HepG2 (cell line): ENCODE measurements around the gene FAM120B. TPM values are rescaled to one million over a fixed set of nuclear protein-coding genes. Genes with fewer than 3 reads are reported as not detected.

Source experiments
- BCLAF1 ChIP-seq: fragments of 450-650 bp; IDR thresholded peaks from 2 replicates; pipeline ENCODE4 v1.6.1; 2017; ENCODE audit warnings: mild to moderate bottlenecking
- BRD4 ChIP-seq: sonication (generic); formaldehyde crosslinking; IDR thresholded peaks from 2 replicates; pipeline ENCODE4 v1.4.0; 2020; ENCODE audit warnings: missing genetic modification reagents
- MBD4 ChIP-seq: IDR thresholded peaks from 2 replicates; pipeline ENCODE4 v1.6.1; 2012; ENCODE audit warnings: low read length, inconsistent platforms, borderline replicate concordance
- NR2F1 ChIP-seq, 2 experiments: fragments of 450-650 bp in 1 of 2; formaldehyde crosslinking in 1 of 2; IDR thresholded peaks; 2 replicates each; pipeline versions ENCODE4 v1.5.0 to v1.6.1; 2016 to 2020; ENCODE audit warnings: mild to moderate bottlenecking in 1 of 2, missing compliant biosample characterization in 1 of 2, missing genetic modification reagents in 1 of 2, moderate library complexity in 1 of 2
- SMAD9 ChIP-seq: sonication (generic); formaldehyde crosslinking; IDR thresholded peaks from 2 replicates; pipeline ENCODE4 v1.5.1; 2020; ENCODE audit warnings: mild to moderate bottlenecking, missing genetic modification reagents
- ZBTB39 ChIP-seq: sonication (generic); formaldehyde crosslinking; IDR thresholded peaks from 2 replicates; pipeline ENCODE4 v1.5.0; 2020; ENCODE audit warnings: missing genetic modification reagents
- ZNF598 ChIP-seq: sonication (generic); formaldehyde crosslinking; IDR thresholded peaks from 2 replicates; pipeline ENCODE4 v1.5.1; 2020; ENCODE audit warnings: mild to moderate bottlenecking, missing genetic modification reagents, borderline replicate concordance
- ZNF639 ChIP-seq: conservative IDR thresholded peaks from 2 replicates; pipeline ENCODE4 v1.6.1; 2018; ENCODE audit warnings: missing genetic modification reagents
- ZNF646 ChIP-seq: sonication (generic); formaldehyde crosslinking; IDR thresholded peaks from 2 replicates; pipeline ENCODE4 v1.9.0; 2021; ENCODE audit warnings: mild to moderate bottlenecking, missing genetic modification reagents
- ZNF678 ChIP-seq: sonication (generic); formaldehyde crosslinking; IDR thresholded peaks from 2 replicates; pipeline ENCODE4 v1.4.0; 2020; ENCODE audit warnings: mild to moderate bottlenecking, missing genetic modification reagents
- ZNF761 ChIP-seq: sonication (generic); formaldehyde crosslinking; conservative IDR thresholded peaks from 2 replicates; pipeline ENCODE4 v1.4.0; 2020; ENCODE audit warnings: mild to moderate bottlenecking, missing genetic modification reagents
- polyA plus RNA-seq, 8 experiments: library from polyadenylated mRNA; depleted of rRNA in 3 of 8; stranded (reverse) in 7 of 8; unstranded in 1 of 8; fragments of >200 nt; fragmentation: Illumina TruSeq in 4 of 8; extraction: Trizol in 4 of 8; gene quantifications; 2 replicates each; pipeline versions ENCODE4 v1.2.1 to v1.2.3, GENCODE V29; 2011 to 2016; ENCODE audit warnings: low read depth in 4 of 8, missing spikeins in 1 of 8, mixed read lengths in 1 of 8; ENCODE audit not compliant: insufficient read depth in 1 of 8
- total RNA-seq, 5 experiments: library from RNA; depleted of rRNA; stranded (reverse); fragments of >200 nt; fragmentation: Illumina TruSeq; extraction: Trizol; gene quantifications; 2 replicates each; pipeline ENCODE4 v1.2.3, GENCODE V29; 2016; ENCODE audit warnings: low read depth in 1 of 5

FAM120B gene
- total and polyA plus RNA-seq, 2 of the 13 experiments (the other 11 are each of a cell fraction or from before 2014, with no cell fraction given), result 9.2 to 10.7 TPM

GRCh38 chr6:170452767-170453545, 146.4 kb downstream of the FAM120B start (continued):
- no peak for TF ChIP-seq ZNF639
- no peak for TF ChIP-seq ZNF761 (CRISPR knock-in tag)
- TF ChIP-seq ZNF646 (CRISPR knock-in tag), result peak; percentile 71; the same call in 1 of the 2 replicates
- TF ChIP-seq BRD4 (CRISPR knock-in tag), result no peak
- TF ChIP-seq BCLAF1, result no peak
- no peak for TF ChIP-seq SMAD9
- TF ChIP-seq MBD4, result no peak
- no peak for TF ChIP-seq ZBTB39 (CRISPR knock-in tag)
- TF ChIP-seq ZNF678 (CRISPR knock-in tag), result no peak
- no peak for TF ChIP-seq NR2F1 (CRISPR knock-in tag; IDR thresholded peaks at IDR 0.05)
- no peak for TF ChIP-seq ZNF598 (CRISPR knock-in tag)
- TF ChIP-seq, all 625 proteins: peak for 15
